Measurements from ENCODE around the gene RPL35A. TPM values are rescaled to one million over a fixed set of nuclear protein-coding genes. Genes with fewer than 3 reads are reported as not detected.
"Not testable (repeated sequence)": the region's sequence is repeated elsewhere in the genome, so short reads cannot be mapped to it uniquely, and the experiment has no call there.

The RPL35A gene
- 1,068 and 1,272 TPM in 2 replicates for total RNA-seq (2014; rRNA removed; shearing (Covaris generic))

DNA sequence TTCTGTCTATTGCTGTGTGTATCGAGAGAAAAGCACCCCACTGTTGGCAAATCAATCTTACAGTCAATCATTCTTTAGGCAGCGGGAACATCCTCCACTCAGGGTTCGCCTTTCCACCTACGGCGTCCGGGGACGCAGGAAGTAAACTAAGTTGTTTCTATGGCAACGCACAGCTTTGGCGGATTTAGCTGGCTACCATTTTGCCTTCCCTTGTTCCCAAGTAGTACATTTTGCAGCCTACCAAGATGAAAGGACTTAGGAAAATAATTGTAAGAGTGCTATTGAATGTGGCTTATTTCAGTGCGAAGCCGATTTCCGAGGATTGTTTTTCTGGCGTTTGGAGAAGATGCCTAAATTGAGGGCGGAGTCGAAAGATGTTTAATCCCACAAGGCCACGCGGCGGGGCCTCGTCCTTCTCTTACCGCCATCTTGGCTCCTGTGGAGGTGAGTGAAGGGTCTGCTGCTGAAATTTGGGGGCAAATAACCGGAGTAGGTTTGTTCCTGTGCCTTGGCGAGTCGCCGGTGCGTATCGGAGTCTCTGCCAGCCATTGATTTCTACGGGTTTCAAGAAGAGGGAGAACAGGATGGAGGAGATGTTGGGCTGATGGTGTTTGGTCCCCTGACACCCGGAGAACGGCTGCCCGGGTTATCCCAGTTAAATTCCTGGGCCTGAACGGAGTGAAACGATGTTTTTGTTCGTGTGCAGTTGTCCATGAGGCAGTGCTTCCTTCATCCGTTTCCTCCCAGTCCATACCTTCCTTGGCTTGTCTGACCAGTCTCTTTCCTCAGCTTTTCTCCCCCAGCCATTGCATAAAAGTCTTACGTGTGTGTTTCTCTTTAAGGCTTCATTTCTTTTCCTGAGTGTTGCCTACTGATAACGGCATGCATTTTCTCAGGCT, at the start of gene RPL35A:
TSS of gene RPL35A (plus strand) at position 413 of the 899 bp plus-strand sequence. CDS start 778 bp downstream, outside the sequence.
- DNase-seq (ENCODE audit: low read depth), result peak; percentile 94

GRCh38 chr3:197901626-197902025, 48.4 kb upstream of the RPL35A start:
- DNase-seq (ENCODE audit: low read depth), result no peak

- peak; percentile 94 for DNase-seq (ENCODE audit: low read depth)
These were observed 43.8 kb upstream of the RPL35A start for GRCh38 chr3:197906023-197906849.

DNA sequence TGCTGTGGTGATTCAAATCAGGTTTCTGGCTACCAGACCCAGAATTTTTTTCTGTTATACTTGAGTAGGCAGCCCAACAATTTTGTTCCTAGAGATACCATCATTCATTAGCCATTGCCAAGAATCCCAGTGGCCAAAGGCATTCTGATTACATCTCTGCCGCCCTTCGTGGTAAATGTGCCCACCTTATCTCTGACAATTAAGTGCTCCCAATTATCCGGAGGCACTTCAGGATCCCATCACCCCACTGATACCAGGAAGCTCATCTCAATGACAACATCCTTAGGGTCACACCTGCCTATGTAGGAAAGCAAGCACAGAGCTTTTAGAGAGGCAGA, 43.2 kb upstream of the RPL35A start:
- no peak for DNase-seq (ENCODE audit: low read depth)

DNA sequence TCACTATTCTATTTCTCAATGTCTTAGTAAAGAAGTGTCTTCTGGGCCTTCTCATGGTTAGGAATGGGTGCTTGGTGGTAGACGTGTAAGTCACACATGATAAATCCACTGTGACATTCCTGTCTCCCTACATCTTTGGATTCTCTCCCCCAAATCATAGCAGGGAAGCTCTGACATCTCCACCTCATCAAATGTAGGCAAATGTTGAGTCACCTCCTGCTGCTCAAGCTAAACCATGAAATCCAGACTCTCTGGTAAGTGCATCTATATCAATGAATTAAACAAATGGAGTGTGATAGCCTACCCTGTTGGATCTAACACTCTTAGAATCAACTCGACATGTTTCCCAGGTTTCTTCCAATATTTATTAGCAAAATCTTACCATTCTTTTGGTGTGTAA, 42.8 kb upstream of the RPL35A start:
- DNase-seq (ENCODE audit: low read depth), result no peak

GRCh38 chr3:197908550-197908949, 41.4 kb upstream of the RPL35A start:
- peak; percentile 69 for DNase-seq (ENCODE audit: low read depth)

DNA sequence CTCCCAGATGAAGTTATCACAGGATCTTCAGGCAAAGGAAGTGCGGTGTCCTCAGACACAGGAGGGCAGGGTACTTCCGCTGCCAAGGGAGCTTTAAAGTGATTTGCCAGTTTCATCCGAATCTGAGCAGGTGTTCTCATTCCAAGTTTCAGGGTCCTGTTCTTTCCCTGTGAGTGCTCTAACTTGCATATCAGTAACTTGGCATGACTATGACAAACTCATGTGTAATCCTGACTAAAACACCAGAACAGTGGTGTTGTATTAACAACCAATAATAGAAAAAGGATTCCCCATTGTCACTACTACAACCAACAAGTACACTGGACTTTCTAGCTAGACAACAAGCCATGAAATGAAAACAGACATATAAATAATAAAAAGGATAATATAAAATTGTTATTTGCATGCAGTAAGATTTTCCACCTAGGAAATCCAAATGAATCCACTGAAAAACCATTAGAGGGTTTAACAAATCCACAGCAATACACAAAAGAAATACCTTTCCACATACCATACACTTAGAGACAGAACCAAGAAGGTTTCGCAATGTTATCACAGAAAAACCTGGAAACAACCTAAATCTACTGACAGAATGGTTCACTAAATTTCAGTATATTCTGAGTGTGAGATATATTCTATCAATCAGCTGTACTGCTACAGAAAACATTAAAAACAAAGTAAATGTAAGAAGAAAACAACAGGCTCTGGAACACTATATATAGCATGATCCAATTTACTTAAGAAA, 40.9 kb upstream of the RPL35A start:
- no peak for DNase-seq (ENCODE audit: low read depth)

DNA sequence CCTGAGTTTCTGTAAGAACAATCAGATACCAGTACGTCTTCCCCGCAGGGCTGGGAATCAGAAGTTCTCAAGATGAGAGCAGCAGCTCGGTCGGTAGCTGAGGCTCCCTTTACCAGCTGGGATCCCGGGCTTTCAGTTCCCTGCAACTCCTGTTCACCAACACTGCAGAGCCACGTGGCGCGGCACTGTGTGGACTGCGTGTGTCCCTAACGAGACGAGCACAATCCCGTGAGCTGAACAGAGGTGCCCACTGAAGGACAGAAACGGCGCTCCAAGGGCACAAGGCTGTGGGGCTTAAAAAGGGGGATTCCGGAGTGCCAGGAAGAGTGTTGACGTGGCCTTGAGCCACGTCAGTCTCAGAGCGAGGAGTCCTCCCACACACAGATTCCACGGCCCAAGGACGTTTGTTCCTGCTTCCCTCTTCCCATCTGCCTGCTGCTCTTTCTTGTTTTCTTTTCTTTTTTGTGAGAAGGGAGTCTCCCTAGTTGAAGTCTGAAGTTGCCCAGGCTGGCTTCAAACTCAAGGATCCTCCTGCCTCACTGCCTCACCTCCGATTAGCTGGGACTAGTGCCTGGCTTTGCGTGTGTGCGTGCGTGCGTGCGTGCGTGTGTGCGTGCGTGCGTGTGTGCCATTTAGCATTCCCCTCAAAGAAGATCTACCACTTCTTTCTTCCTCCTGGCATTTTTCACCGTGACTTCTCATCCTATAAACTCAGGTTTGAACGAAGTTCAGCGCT, 37.1 kb upstream of the RPL35A start:
- peak; percentile 81 for DNase-seq (ENCODE audit: low read depth)

- no peak for DNase-seq (ENCODE audit: low read depth)
These were observed 36.2 kb upstream of the RPL35A start for GRCh38 chr3:197913641-197914380.

- not testable (repeated sequence) for DNase-seq (ENCODE audit: low read depth)
These were observed 28.3 kb upstream of the RPL35A start for GRCh38 chr3:197921429-197922275.

- no peak for DNase-seq (ENCODE audit: low read depth)
These were observed 23.6 kb upstream of the RPL35A start for GRCh38 chr3:197926418-197926817.

DNA sequence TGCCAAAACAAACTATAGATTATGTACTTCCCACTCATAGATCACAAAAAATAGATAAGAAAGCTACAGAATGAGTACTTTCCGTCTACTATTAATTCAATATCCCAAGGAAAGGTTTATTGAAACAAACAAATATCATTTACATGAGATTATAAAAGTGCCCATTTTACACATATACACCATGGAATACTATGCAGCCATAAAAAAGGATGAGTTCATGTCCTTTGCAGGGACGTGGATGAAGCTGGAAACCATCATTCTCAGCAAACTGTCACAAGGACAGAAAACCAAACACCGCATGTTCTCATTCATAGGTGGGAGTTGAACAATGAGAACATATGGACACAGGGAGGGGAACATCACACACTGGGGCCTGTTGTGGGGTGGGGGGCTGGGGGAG, 22.4 kb upstream of the RPL35A start:
- not testable (repeated sequence) for DNase-seq (ENCODE audit: low read depth)

GRCh38 chr3:197936819-197937384, 13.1 kb upstream of the RPL35A start:
- no peak for DNase-seq (ENCODE audit: low read depth)

- no peak for DNase-seq (ENCODE audit: low read depth)
These were observed 9.1 kb upstream of the RPL35A start for GRCh38 chr3:197940745-197941384.

GRCh38 chr3:197942956-197943556, 6.9 kb upstream of the RPL35A start:
- DNase-seq (ENCODE audit: low read depth), result peak; percentile 42

- DNase-seq (ENCODE audit: low read depth), result no peak
These were observed 706 bp upstream of the RPL35A start for GRCh38 chr3:197949191-197949777.

- DNase-seq (ENCODE audit: low read depth), result no peak
These were observed 679 bp downstream of the RPL35A start for GRCh38 chr3:197950677-197951061.

- DNase-seq (ENCODE audit: low read depth), result no peak
These were observed 1.5 kb downstream of the RPL35A start for GRCh38 chr3:197951392-197951990.
